ENCODE results near the gene RAB11FIP4. TPM values are rescaled to one million over a fixed set of nuclear protein-coding genes. Genes with fewer than 3 reads are reported as not detected.

The RAB11FIP4 gene
- total RNA-seq, 1 experiment from 2014 or later = 10.8 TPM

- no peaks in the 10 kb centered on the region for H3K4me1 ChIP-seq (ENCODE audit: control insufficient read depth, insufficient read depth, low read length)
- ChIA-PET CTCF (no interaction called here), POLR2A (no interaction called here)
- DNase-seq (ENCODE audit: low read depth, low spot score) = no peak
- TF ChIP-seq CTCF (IDR thresholded peaks at IDR 0.05) (no peak), TCF7L2 (IDR thresholded peaks at IDR 0.05; ENCODE audit: low read depth, low read length) (no peak), POLR2AphosphoS5 (IDR thresholded peaks at IDR 0.05; ENCODE audit: low read depth, low read length) (no peak), REST (IDR thresholded peaks at IDR 0.05; ENCODE audit: insufficient read depth in 1 of 2, low read depth in 2 of 2, low read length in 1 of 2) (no peak), SIN3A (IDR thresholded peaks at IDR 0.05; ENCODE audit: borderline replicate concordance, insufficient read depth, low read depth, low read length) (no peak)
- intact Hi-C loops (cut with micrococcal nuclease; ENCODE audit: unreplicated experiment) (no loop called here), in situ Hi-C loops (cut with HindIII; ENCODE audit: low pct_unique_long_range_greater_than_20kb, low sequenced_read_pairs) (no loop called here)
- no peaks in the 10 kb centered on the region for H3K36me3 ChIP-seq (ENCODE audit: control insufficient read depth, insufficient read depth, low read length)
- peaks cover 4% of the 10 kb centered on the region; the same call in 1 of the 2 replicates for H3K27me3 ChIP-seq (ENCODE audit: control insufficient read depth, insufficient read depth, low read length)
- H3K9me3 ChIP-seq (ENCODE audit: control insufficient read depth, insufficient read depth, low read depth, low read length) = no peaks in the 10 kb centered on the region
- H3K27ac ChIP-seq (ENCODE audit: low read length) = no peak overlapping the region
- no TSS peak for BruUV-seq (replicated peaks)
- ATAC-seq = no peak
- no peak overlapping the region for H3K4me3 ChIP-seq (ENCODE audit: low read depth in 2 of 2, low read length in 2 of 2)
Measured at GRCh38 chr17:31479524-31479923, 88.0 kb downstream of the RAB11FIP4 start.

GRCh38 chr17:31480067-31480466 is 88.6 kb downstream of the RAB11FIP4 start:
- TF ChIP-seq REST (IDR thresholded peaks at IDR 0.05; ENCODE audit: insufficient read depth in 1 of 2, low read depth in 2 of 2, low read length in 1 of 2) (no peak), CTCF (IDR thresholded peaks at IDR 0.05) (no peak), TCF7L2 (IDR thresholded peaks at IDR 0.05; ENCODE audit: low read depth, low read length) (no peak), POLR2AphosphoS5 (IDR thresholded peaks at IDR 0.05; ENCODE audit: low read depth, low read length) (no peak), SIN3A (IDR thresholded peaks at IDR 0.05; ENCODE audit: borderline replicate concordance, insufficient read depth, low read depth, low read length) (no peak)
- ATAC-seq = no peak
- Histone ChIP-seq H3K9me3 (ENCODE audit: control insufficient read depth, insufficient read depth, low read depth, low read length) (no peaks in the 10 kb centered on the region), H3K27me3 (ENCODE audit: control insufficient read depth, insufficient read depth, low read length) (peaks cover 4% of the 10 kb centered on the region; the same call in 1 of the 2 replicates), H3K36me3 (ENCODE audit: control insufficient read depth, insufficient read depth, low read length) (no peaks in the 10 kb centered on the region), H3K27ac (ENCODE audit: low read length) (no peak overlapping the region), H3K4me1 (ENCODE audit: control insufficient read depth, insufficient read depth, low read length) (no peaks in the 10 kb centered on the region), H3K4me3 (ENCODE audit: low read depth in 2 of 2, low read length in 2 of 2) (no peak overlapping the region)
- ChIA-PET POLR2A (no interaction called here), CTCF (no interaction called here)
- BruUV-seq (replicated peaks) = no TSS peak
- no peak for DNase-seq (ENCODE audit: low read depth, low spot score)
- intact Hi-C loops (cut with micrococcal nuclease; ENCODE audit: unreplicated experiment) (no loop called here), in situ Hi-C loops (cut with HindIII; ENCODE audit: low pct_unique_long_range_greater_than_20kb, low sequenced_read_pairs) (no loop called here)
